A673 (cell line): ENCODE measurements around the gene FKBP1A.

Experiments used
- EZH2 ChIP-seq: fragments of 200-600 bp; sonication (generic); IDR thresholded peaks from 2 replicates; pipeline ENCODE4 v1.6.1; 2017; ENCODE audit warnings: borderline replicate concordance, low read depth, mild to moderate bottlenecking, mixed read lengths, antibody characterized with exemption, low read length; ENCODE audit not compliant: poor library complexity, severe bottlenecking
- TF ChIP-seq, protein P1 (sequence below): fragments of 300-800, 200-600 bp; sonication (generic); conservative IDR thresholded peaks from 2 replicates; pipeline ENCODE4 v1.5.1; 2017; ENCODE audit warnings: low read depth, mild to moderate bottlenecking, antibody characterized with exemption, low read length, moderate library complexity, mixed read lengths

DNA sequence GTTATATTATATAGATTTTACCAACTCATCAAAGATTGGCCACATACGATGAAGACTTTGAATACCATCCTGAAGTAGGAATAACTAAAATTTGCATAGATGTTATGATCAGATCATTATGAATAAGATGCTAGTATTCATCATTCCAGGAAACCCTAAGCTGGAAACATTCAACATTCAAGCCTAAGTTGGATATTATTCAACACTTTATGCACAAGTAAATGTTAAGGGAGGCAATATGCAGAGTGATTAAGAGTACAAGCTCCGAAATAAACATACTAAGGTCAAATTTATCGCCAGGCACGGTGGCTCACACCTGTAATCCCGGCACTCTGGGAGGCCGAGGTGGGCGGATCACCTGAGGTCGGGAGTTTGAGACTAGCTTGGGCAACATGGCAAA, 43.4 kb upstream of the FKBP1A start:
- TF ChIP-seq, protein P1, sequence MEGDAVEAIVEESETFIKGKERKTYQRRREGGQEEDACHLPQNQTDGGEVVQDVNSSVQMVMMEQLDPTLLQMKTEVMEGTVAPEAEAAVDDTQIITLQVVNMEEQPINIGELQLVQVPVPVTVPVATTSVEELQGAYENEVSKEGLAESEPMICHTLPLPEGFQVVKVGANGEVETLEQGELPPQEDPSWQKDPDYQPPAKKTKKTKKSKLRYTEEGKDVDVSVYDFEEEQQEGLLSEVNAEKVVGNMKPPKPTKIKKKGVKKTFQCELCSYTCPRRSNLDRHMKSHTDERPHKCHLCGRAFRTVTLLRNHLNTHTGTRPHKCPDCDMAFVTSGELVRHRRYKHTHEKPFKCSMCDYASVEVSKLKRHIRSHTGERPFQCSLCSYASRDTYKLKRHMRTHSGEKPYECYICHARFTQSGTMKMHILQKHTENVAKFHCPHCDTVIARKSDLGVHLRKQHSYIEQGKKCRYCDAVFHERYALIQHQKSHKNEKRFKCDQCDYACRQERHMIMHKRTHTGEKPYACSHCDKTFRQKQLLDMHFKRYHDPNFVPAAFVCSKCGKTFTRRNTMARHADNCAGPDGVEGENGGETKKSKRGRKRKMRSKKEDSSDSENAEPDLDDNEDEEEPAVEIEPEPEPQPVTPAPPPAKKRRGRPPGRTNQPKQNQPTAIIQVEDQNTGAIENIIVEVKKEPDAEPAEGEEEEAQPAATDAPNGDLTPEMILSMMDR: no peak
- no peak for TF ChIP-seq EZH2
